DND-41 (cell line): ENCODE data around the gene GNAT2.

Source experiments
- ATAC-seq: fragments of 200-7000 bp; cut with Tn5 transposase; 3 replicates; pipeline ENCODE4 v1.9.1; 2021; ENCODE audit warnings: low read depth; ENCODE audit not compliant: insufficient read depth
- DNase-seq: peaks from one replicate; pipeline ENCODE4 v3.0.0-alpha.2; 2020
- H2AFZ ChIP-seq: 2 replicates; pipeline ENCODE4 v1.6.0; 2012; ENCODE audit warnings: low read depth, low read length
- H3K27ac ChIP-seq: 2 replicates; pipeline ENCODE4 v1.5.1; 2012; ENCODE audit warnings: low read length, inconsistent platforms
- H3K27me3 ChIP-seq: fragments of 200-600 bp; sonication (generic); 2 replicates; pipeline ENCODE4 v1.6.0; 2012; ENCODE audit warnings: low read length, mild to moderate bottlenecking, inconsistent platforms; ENCODE audit not compliant: insufficient read depth, poor library complexity
- H3K36me3 ChIP-seq: 2 replicates; pipeline ENCODE4 v1.5.1; 2012; ENCODE audit warnings: low read length, inconsistent platforms; ENCODE audit not compliant: insufficient read depth
- H3K4me1 ChIP-seq: 2 replicates; pipeline ENCODE4 v1.5.1; 2012; ENCODE audit warnings: mild to moderate bottlenecking, low read length; ENCODE audit not compliant: insufficient read depth
- H3K4me2 ChIP-seq: 2 replicates; pipeline ENCODE4 v1.6.0; 2012; ENCODE audit warnings: mild to moderate bottlenecking, moderate library complexity, low read length, inconsistent platforms; ENCODE audit not compliant: insufficient read depth
- H3K4me3 ChIP-seq, 2 experiments: fragments of 200-600 bp in 1 of 2; shearing (Covaris generic) in 1 of 2; 2 replicates each; pipeline ENCODE4 v1.5.1; 2012 to 2016; ENCODE audit warnings: inconsistent platforms in 2 of 2, low read length in 2 of 2, mild to moderate bottlenecking in 2 of 2, low read depth in 1 of 2, moderate library complexity in 1 of 2
- H3K79me2 ChIP-seq: 2 replicates; pipeline ENCODE4 v1.6.0; 2012; ENCODE audit warnings: low read length, inconsistent platforms; ENCODE audit not compliant: insufficient read depth
- H3K9ac ChIP-seq: 2 replicates; pipeline ENCODE4 v1.6.0; 2012; ENCODE audit warnings: low read depth, mild to moderate bottlenecking, inconsistent platforms, low read length, moderate library complexity
- H3K9me3 ChIP-seq: 2 replicates; pipeline ENCODE4 v1.5.1; 2012; ENCODE audit warnings: low read length, moderate library complexity, mild to moderate bottlenecking, inconsistent platforms; ENCODE audit not compliant: insufficient read depth, severe bottlenecking
- H4K20me1 ChIP-seq: 2 replicates; pipeline ENCODE4 v1.6.0; 2012; ENCODE audit warnings: low read length; ENCODE audit not compliant: insufficient read depth
- CTCF ChIP-seq: IDR thresholded peaks from 2 replicates; pipeline ENCODE4 v1.5.1; 2012; ENCODE audit warnings: borderline replicate concordance, low read length, moderate library complexity, mild to moderate bottlenecking; ENCODE audit not compliant: poor library complexity, severe bottlenecking; ENCODE audit errors: extremely low read depth
- EZH2 ChIP-seq: IDR thresholded peaks from 3 replicates; pipeline ENCODE4 v1.6.1; 2012; ENCODE audit warnings: borderline replicate concordance, low read depth, mild to moderate bottlenecking, moderate library complexity, low read length, inconsistent platforms; ENCODE audit not compliant: severe bottlenecking

Gene GNAT2

GRCh38 chr1:109630081-109630897 is 10.9 kb upstream of the GNAT2 start:
- H2AFZ ChIP-seq = no peak overlapping the region
- H4K20me1 ChIP-seq = no peaks in the 10 kb centered on the region
- peaks cover 55% of the 10 kb centered on the region for H3K36me3 ChIP-seq
- H3K9me3 ChIP-seq = no peaks in the 10 kb centered on the region
- H3K4me1 ChIP-seq = no peaks in the 10 kb centered on the region
- TF ChIP-seq CTCF (peak; percentile 31), EZH2 (no peak)
- H3K4me3 ChIP-seq = no peak overlapping the region
- DNase-seq (peak; percentile 42), ATAC-seq (peak; percentile 40; the same call in 2 of the 3 replicates)
- H3K4me2 ChIP-seq = no peak overlapping the region
- H3K79me2 ChIP-seq = no peaks in the 10 kb centered on the region
- no peak overlapping the region for H3K27ac ChIP-seq
- H3K27me3 ChIP-seq = no peaks in the 10 kb centered on the region
- H3K9ac ChIP-seq = no peak overlapping the region

GRCh38 chr1:109629372-109630030 is 10.1 kb upstream of the GNAT2 start:
- Histone ChIP-seq H3K4me2 (no peak overlapping the region), H3K4me3 (no peak overlapping the region), H3K9me3 (no peaks in the 10 kb centered on the region), H3K9ac (no peak overlapping the region), H3K27ac (no peak overlapping the region), H3K36me3 (peaks cover 55% of the 10 kb centered on the region), H3K27me3 (no peaks in the 10 kb centered on the region), H4K20me1 (no peaks in the 10 kb centered on the region), H3K4me1 (no peaks in the 10 kb centered on the region), H3K79me2 (peaks cover 3% of the 10 kb centered on the region; the same call in 1 of the 2 replicates), H2AFZ (no peak overlapping the region)
- ATAC-seq (no peak), DNase-seq (no peak)
- TF ChIP-seq EZH2 (no peak), CTCF (no peak)

GRCh38 chr1:109628540-109629321 is 9.3 kb upstream of the GNAT2 start:
- H3K4me2 ChIP-seq = no peak overlapping the region

More at GRCh38 chr1:109628540-109629321, 9.3 kb upstream of the GNAT2 start:
- Histone ChIP-seq H3K9ac (no peak overlapping the region), H4K20me1 (peaks cover 1% of the 10 kb centered on the region; the same call in 1 of the 2 replicates), H3K79me2 (peaks cover 9% of the 10 kb centered on the region; the same call in 1 of the 2 replicates), H3K4me3 (no peak overlapping the region), H2AFZ (no peak overlapping the region), H3K9me3 (no peaks in the 10 kb centered on the region), H3K36me3 (peaks cover 55% of the 10 kb centered on the region), H3K27ac (no peak overlapping the region), H3K4me1 (peaks cover 4% of the 10 kb centered on the region; the same call in 1 of the 2 replicates), H3K27me3 (no peaks in the 10 kb centered on the region)
- no peak for TF ChIP-seq CTCF
- no peak for TF ChIP-seq EZH2
- ATAC-seq (no peak), DNase-seq (no peak)
